NCI-H1436 (cell line): ENCODE measurements around the gene ABCB4.
"Not testable (repeated sequence)": the region's sequence is repeated elsewhere in the genome, so short reads cannot be mapped to it uniquely, and the experiment has no call there.

ENCODE experiments used
- DNase-seq: peaks from one replicate; lab custom pipeline; 2025; lab: John Stamatoyannopoulos, UW

ABCB4 gene

DNA sequence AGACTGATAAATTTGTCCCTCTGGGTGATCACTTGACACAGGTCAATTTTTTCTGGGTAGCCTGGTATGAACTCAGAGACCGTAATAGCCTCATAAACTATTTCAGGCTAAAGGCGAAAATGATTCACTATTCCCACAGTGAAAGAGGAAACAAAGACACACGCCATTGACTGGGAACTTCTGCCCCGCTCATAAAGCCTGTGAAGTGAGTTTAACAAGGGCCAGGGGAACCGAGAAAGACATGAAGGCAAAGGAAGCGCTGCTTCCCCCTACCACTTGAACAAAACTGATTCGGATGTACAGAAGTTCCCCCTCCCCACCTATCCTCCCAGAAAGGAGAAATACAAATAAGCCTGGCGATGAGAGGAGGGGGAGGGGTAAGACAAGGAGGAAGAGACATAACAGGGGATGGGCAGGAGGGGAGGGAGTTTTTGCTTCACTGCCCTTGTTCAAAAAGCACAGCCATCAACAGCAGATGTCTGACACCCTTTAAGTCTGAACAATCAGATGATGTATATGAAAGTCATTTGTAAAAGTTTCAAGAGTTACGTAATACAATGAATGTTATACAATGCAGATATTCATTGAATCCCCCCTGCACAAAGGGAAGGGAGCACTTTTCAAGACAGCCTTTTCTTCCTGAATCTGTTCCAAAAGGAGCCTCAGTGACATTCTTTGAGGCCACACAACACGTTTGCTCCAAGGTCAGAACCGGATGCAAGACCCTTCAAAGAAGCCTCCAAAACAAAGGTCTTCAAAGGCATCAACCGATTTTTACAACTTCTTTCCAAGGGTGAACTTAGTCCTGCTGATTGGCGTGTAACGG is 734 bp downstream of the ABCB4 start:
- no peak for DNase-seq

DNA sequence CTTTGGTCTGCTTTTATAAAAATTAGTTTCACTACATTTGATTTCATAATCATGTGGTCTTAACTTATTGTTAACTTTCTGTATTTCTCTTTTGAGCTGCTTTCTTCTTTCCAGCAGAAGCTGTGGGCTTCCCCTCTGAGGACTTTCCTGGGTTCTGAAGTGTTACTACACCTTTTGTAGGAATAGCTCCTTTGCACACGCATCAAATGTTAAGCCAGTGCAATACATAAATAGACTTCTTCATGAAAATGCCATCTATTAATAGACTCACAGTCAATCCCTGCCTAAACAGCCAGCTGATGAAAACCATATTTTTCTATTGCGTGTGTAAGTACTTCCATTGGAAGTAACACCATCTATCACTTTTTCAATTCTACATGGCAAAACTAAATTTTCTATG is 1.5 kb downstream of the ABCB4 start:
- DNase-seq, result no peak

DNA sequence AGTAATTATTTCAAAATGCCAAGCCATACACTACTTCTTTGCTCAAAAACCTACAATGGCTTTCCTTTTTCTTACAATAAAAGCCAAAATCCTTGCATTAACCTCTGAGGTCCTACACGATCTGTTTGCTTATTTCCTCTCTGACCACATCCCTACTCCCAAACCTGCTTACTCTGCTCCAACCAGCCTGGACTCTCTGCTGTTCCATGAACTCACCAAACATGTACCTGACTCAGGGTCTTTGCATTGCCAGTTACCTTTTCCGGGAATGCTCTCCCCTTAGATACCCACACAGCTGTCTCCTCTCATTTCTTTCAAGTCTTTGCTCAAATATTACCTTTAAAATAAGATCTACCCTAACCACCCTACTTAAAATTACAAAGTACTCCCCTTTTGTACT is 2.3 kb downstream of the ABCB4 start:
- DNase-seq, result no peak

DNA sequence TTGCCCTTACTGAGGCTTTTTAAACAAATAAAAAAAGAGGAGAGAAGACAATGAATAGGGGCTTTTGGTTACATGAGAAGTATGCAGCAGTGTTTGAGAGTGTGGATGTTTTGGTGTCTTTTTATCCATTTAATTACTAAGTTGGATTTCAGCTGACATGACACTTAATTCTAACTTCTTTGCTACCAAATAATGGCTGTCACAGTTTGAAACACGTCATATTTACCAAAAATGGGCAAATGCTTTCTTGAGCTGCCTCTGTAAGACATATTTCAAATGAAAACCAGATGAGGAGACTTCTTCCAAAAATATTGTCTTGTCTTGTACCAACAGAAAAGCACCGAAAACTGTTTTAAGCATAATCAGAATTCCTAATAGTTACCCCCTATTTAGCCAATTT is 4.0 kb downstream of the ABCB4 start:
- no peak for DNase-seq

DNA sequence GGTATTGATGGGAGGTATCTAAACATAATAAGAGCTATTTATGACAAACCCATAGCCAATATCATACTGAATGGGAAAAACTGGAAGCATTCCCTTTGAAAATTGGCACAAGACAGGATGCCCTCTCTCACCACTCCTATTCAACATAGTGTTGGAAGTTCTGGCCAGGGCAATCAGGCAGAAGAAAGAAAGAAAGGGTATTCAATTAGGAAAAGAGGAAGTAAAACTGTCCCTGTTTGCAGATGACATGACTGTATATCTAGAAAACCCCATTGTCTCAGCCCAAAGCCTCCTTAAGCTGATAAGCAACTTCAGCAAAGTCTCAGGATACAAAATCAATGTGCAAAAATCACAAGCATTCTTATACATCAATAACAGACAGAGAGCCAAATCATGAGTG is 6.3 kb downstream of the ABCB4 start:
- DNase-seq, result not testable (repeated sequence)

DNA sequence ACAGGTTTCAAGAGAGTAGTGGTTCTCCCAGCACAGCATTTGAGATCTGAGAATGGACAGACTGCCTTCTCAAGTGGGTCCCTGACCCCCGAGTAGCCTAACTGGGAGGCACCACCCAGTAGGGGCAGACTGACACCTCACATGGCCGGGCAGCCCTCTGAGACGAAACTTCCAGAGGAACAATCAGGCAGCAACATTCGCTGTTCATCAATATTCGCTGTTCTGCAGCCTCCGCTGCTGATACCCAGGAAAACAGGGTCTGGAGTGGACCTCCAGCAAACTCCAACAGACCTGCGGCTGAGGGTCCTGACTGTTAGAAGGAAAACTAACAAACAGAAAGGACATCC is 10.0 kb downstream of the ABCB4 start:
- DNase-seq, result not testable (repeated sequence)

DNA sequence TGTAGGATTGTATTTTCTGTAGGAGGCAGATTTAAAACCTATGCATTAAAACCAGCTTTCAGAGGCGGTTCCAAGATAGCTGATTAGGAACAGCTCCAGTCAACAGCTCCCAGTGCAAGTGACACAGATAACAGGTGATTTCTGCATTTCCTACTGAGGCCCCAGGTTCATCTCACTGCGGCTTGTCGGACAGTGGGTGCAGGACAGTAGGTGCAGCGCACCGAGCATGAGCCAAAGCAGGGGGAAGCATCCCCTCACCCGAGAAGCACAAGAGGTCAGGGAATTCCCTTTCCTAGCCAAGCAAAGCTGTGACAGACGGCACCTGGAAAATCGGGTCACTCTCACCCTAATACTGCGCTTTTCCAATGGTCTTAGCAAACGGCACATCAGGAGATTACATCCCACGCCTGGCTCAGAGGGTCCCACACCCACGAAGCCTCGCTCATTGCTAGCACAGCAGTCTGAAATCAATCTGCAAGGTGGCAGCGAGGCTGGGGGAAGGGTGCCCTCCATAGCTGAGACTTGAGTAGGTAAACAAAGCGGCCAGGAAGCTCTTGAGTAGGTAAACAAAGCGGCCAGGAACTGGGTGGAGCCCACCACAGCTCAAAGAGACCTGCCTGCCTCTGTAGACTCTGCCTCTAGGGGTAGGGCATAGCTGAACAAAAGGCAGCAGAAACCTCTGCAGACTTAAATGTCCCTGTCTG is 10.5 kb downstream of the ABCB4 start:
- DNase-seq, result peak; percentile 69

DNA sequence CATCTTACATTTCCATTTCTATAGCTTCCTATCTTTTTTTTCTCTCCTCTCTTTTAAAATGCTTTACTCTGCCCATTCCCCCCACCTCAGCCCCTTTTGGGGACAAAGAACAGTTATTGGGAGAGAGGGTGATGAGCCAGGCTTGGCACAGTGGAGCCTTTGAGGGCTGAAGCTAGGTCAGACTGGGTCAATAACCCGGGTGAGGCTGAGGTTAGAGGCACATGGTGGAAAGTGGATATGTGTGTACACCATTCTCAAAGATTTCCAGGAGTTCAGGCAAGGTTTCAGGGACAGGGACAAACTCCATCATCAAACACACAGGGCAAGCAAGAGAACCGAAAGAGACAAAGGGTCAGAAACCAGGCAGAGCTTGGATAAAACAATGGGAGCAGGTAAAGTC is 11.5 kb downstream of the ABCB4 start:
- DNase-seq, result no peak

DNA sequence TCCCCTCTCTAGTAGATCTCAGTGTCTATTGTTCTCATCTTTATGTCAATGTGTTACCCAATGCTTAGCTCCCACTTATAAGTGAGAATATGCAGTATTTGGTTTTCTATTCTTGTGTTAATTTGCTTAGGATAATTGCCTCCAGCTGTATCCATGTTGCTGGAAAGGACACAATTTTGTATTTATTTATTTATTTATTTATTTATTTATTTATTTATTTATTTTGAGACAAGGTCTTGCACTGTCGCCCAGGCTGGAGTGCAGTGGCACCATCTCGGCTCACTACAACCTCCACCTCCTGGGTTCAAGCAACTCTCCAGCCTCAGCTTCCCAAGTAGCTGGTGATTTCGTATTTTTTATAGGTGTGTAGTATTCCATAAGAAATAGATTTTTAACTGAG is 15.0 kb downstream of the ABCB4 start:
- DNase-seq, result not testable (repeated sequence)

DNA sequence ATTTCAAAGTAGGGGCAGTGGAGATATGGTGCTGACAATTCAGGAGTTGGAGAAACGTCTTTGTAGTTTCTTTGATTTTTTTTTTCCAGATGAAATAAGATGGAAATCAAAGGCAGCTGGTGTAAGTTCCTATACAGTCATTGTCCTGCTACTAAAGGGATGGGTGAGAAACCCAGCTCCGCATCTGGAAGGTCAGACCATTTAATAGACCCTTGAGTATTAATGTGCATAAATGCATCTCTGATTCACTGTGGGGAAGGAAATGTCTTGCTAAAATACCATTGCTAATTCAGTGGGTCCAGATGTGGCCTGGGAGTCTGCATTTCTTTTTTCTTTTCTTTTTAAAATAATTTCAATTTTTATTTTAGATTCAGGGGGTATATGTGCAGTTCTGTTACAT is 15.5 kb downstream of the ABCB4 start:
- DNase-seq, result no peak

DNA sequence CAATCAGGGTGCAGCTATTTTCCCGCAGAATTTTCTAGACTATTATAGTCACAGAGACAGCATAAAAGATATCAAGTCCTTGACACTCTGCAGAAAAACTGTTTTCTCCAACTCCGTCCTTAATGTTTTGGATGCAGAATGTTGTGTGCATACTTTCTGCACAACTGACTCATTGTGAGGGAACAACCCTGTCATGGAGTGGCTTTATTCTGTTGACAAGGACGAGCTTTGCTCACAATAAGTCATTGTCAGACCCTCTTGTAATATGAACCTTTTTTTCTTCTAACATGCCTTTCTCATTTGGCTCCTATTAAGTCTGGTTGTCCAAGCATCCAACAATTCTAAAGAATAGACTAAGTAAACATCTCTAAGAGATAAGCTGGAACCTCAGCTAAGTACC is 17.3 kb downstream of the ABCB4 start:
- no peak for DNase-seq

DNA sequence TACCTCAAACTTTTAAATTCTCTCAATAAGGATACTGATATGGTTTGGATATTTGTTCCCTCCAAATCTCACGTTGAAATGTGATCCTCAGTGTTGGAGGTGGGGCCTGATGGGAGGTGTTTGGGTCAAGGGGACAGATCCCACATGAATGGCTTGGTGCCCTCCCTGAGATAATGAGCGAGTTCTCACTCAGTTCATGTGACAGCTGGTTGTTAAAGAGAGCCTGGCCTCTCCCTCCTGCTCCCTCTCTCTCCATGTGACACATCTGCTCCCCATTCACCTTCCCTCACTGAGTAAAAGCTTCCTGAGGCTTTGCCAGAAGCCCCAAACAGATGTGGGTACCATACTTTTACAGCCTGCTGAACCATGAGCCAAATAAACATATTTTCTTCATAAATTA is 19.2 kb downstream of the ABCB4 start:
- DNase-seq, result no peak

DNA sequence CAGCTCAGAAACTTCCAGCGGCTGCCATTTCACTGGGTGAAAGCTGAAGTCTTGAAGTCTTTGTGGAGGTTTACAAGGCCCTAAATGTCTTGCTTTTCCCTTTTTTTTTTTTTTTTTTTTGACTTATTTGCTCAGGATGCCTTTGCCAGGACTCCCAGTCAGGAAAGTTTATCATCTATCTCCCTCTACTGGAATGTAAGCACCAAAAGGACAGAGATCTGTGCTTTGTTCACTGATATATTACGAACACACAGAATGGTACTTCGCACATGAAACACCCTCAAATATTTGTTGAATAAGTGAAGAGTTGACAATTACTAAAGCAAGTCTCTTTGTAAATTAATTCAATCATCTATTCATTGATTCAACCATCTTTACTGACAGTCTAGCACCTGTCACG is 23.2 kb downstream of the ABCB4 start:
- DNase-seq, result no peak

DNA sequence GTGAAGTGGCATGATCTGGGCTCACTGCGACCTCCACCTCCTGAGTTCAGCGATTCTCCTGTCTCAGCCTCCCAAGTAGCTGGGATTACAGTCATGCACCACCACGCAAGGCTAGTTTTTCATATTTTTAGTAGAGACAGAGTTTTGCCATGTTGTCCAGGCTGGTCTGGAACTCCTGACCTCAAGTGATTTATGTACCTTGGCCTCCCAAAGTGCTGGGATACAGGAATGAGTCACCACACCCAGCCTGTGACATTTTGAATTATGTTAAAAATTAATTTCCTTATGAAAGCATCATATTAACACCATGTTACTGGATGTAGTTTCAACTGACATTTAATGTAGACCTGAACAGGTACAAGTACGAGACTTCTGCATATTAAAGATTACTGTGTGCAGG is 24.3 kb downstream of the ABCB4 start:
- DNase-seq, result no peak

DNA sequence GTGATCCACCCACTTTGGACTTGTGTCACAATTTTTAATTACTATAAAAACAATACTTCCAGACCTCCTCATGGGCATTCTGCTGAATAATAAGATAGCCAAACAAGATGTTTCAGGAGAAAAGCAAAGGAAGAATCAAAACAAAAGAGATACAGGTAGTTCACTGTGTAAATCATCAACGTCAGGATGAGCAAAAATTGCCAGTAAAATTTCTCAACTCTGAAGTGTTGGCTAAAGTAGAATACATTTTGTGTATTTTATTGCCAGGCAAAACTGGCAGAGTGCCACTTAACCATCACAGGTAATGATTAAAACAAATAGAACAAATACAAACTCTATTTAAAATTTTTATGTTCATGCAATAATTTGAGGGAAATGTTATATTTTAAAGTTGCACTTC is 24.8 kb downstream of the ABCB4 start:
- DNase-seq, result no peak

DNA sequence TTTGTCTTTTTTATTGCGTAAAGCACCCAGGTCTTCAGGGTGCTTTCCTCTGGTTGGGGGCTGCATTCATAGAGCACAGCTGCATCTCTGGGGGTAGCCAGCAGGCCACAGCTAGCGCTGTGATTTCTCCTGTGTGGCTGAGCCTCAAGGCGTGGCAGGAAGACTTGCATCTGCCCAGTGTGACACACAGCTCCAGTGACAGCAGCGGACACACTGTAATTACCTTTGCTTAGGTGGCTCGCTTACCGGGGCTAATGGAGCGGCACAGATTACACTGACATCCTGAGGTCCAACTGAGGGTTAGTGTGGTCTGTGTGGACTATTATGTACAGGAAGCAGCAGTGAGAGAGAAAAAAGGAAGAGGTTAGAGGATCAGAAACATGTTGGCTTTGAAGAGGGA is 27.1 kb downstream of the ABCB4 start:
- DNase-seq, result peak; percentile 3

DNA sequence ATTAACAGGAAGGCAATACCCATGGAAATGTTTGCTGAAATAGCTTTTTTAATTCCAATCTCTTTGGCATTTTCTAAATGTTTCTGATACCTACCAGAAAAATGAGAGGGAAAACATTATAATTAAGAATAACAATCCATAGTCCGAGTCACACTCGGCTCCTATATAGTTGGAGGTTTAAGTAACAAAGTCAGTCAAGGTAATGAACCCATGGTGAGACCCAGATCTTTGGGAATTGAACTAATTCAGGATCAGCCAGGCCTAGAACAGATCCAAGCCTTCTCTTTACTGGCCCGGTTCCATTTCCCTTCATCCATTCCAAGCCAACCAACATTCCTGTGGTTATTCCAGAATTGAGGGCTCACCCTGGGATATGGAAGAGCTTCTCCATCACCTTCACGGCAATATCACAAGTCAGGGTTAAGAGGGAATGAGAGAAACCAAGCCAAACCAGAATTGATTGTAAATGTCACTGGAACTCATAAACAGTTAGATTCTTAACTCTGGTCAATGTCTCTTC is 28.3 kb downstream of the ABCB4 start:
- DNase-seq, result no peak

DNA sequence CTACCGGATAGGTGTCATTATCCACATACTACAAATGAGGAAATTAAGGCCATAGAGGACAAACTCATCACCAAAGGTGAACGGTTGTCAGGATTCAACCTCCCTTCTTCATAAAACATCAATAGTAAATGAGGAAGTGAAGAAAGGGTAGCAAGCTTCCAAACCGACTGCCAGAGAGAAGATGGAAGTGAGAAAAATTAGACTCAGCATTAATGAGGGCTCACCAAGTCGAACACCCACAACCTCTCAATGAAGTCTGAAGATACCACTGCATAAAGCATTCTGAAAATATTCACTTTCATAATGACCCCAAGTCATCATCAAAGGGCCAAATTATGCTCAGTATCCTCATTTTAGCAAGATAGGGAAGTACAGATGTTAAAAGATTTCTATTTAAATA is 29.6 kb downstream of the ABCB4 start:
- no peak for DNase-seq

DNA sequence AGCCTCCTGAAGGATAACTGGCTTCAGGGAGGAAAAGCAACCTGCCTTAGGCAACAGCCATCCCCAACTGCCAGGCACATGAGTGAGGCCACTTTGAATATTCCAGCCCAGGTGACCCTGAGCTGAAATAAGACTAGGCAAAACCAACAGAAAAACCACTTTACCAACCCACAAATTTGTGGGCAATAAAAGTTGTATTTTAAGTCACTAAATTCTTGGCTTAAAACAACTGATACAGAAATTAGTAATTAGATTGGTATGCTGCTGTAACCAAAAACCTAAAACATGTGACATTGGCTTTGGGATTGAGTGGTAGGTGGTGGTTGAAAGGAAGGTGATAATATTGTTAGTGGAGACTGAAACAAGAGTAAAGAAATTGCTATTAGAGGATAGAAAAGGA is 39.9 kb downstream of the ABCB4 start:
- DNase-seq, result no peak

DNA sequence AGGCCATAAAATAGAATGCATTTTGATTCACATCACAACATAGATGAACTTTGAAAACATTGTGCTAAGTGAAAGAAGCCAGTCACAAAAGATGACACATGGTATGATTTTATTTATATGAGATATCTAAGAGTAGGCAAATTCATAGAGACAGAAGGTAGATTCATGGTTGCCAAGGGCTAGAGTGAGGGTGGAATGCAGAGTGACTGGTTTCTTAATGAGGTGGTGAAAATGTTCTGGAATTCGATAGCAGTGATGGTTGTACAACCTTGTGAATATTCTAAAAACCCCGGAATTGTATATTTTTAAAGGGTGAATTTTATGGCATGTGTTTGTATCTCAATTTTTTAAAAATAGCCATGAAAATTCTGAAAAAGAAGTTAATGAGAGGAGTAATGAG is 42.9 kb downstream of the ABCB4 start:
- no peak for DNase-seq

DNA sequence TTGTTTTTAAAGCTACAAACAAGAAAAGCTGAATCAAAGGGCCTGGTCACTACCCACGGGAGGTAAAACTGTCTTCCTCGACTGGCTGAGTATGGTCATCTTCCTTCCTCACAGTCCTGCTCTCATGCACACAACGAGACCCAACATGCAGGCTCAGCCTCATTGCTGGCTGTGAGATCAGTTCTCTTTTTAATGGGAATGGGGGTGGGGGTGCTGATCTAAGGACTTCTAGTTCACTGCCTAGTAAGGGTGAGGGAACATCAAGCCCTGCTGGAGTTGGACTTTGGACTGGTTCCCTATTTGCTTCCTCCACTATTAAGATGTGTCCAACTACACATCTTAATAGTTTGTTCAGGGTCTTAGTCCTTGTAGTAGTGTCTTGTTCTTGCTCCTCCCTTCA is 48.2 kb downstream of the ABCB4 start:
- DNase-seq, result no peak

DNA sequence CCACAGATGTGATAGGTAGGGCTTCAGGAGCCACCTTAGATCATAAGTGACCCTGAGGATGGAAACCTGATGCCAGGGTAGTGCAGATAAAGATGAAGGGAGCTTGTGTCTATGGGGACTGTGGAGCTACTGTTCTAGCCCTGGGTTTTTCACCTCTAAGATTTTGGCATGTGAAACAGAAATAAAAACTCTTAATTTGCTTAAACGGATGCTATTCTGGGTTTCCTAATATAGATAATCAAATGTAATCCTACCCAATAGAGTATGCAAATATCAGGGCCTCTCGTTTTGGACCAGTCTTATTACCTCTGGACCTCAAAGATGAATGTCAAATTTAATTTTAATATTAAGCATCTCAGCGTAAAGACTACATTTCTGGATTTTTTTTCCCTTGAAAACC is 49.3 kb downstream of the ABCB4 start:
- DNase-seq, result no peak

DNA sequence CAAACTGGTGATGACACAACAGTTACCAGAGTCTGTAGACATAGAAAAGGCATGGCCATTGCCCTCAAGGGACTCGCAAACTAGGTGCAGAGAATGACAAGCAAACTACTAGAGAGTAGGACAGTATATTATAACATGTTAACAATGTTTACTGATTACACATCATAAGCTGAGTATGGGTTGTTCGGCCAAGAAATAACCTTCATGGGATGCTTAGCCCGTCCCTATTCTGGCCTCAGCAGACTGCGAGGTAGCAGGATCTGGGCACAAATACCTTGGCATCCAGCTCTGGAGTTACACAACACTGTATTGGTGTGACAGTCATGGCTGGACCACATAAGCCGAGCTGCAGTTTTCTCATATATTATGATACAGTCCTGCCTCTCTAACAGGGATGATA is 51.4 kb downstream of the ABCB4 start:
- DNase-seq, result no peak

DNA sequence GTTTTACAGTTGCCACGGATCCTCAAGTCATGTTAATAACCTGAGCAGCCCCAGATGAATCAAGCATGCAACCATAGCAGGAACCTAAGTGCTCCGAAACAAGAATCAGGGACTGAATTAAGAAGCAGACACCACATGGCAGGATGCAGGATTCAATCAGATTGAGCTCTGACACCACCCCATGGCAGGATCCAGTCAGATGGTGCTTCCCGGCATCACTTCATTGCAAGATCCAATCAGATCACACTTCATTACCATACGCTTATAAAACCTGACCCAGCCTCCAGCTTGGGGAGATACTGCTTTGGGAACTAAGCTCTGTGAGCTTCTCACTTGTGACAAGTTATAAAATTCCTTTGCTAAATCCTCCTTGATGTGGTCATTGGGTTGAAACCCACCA is 55.3 kb downstream of the ABCB4 start:
- no peak for DNase-seq
